Right ventricle myocardium superior (tissue), 1 donor: Measurements from ENCODE around the gene SBNO1. TPM values are rescaled to one million over a fixed set of nuclear protein-coding genes. Genes with fewer than 3 reads are reported as not detected.
"Not testable (repeated sequence)": the region's sequence is repeated elsewhere in the genome, so short reads cannot be mapped to it uniquely, and the experiment has no call there.

Experiments used
- ATAC-seq: fragments of 200-7000 bp; cut with Tn5 transposase; one replicate; pipeline ENCODE4 v1.9.1; 2020; ENCODE audit warnings: mild to moderate bottlenecking; ENCODE audit not compliant: poor library complexity
- DNase-seq: peaks from one replicate; pipeline ENCODE4 v3.0.0-alpha.2; 2020
- intact Hi-C: fragments of 100-400 bp; cut with DNase I; formaldehyde crosslinking; loops from one replicate; pipeline ENCODE4 v1.11.2; 2022
- long read RNA-seq: library from polyadenylated mRNA; unstranded; transcript quantifications from one replicate; pipeline ENCODE4 v2.0.0, GENCODE V29; 2021
- total RNA-seq: library from RNA; stranded (reverse); fragmentation: NEBNext Ultra II Directional; extraction: Animal tissue kit (Norgen Biotek cat#: 25700); gene quantifications from one replicate; pipeline ENCODE4 v1.2.1, GENCODE V29; 2021
- donor health status: DM: no; HTN: yes; CAD: no; lungs with severe emphysema.

Gene SBNO1
- total RNA-seq, result 25.3 TPM
- long read RNA-seq, full-length matches to known transcripts, result 5 of 35 reads
- long read RNA-seq, partial matches to known transcripts, result 19 of 35 reads
- long read RNA-seq, other reads (novel, unspliced or antisense), result 11 of 35 reads

DNA sequence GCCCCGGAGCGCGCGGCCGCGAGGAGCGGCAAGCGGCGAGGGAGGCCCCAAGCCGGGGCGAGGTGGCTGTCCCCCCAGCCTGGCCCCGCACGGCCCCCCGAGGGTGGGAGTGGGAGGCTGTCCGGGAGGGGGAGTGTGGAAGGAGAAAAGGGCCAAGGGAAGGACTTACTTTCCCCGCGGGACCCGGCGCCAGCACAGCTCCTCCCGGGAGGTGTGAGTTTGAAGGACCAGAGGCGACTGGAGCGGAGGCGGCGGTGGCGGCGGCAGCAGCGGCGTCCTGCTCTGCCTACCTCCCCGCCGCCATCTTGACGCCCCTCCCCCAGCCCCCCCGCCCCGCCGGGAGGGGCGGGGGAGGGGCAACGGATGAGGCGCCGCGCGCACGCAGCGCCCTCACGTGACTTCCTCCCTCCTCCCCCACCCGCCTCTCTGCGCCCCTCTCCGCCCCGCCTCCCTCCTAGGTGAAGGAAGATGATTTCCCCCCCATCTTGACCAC lies at the start of gene SBNO1:
TSS of gene SBNO1 (minus strand) at position 316 of the 493 bp plus-strand sequence. CDS start 14,406 bp downstream, outside the sequence.
- ATAC-seq, result peak; percentile 90
- peak; percentile 92 for DNase-seq
- intact Hi-C loops, result no loop called here

DNA sequence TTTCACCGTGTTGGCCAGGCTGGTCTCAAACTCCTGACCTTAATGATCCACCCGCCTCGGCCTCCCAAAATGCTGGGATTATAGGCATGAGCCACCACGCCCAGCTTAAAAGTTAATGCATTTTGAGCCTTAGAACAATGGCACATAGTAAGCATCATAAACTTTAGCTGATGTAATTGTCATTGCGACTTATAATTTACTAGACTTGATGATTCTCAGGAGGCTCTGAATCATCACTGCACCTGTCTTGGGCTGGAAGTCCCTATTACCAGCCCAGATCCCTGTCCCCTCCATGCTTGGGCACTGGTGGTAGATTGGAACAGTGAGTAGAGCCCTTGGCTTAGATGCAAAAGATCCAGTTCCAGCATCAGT lies 45.4 kb upstream of the SBNO1 start:
- DNase-seq (no peak), ATAC-seq (no peak)
- intact Hi-C loops, result no loop called here

GRCh38 chr12:123409284-123410040 lies 44.8 kb upstream of the SBNO1 start:
- intact Hi-C loops, ATAC-seq: not testable (repeated sequence)

GRCh38 chr12:123408619-123409018 lies 44.0 kb upstream of the SBNO1 start:
- intact Hi-C loops, ATAC-seq, DNase-seq: not testable (repeated sequence)

More at GRCh38 chr12:123409284-123410040, 44.8 kb upstream of the SBNO1 start:
- DNase-seq, result not testable (repeated sequence)

- DNase-seq, intact Hi-C loops, ATAC-seq: not testable (repeated sequence)
Observed at GRCh38 chr12:123407934-123408333, 43.3 kb upstream of the SBNO1 start.

DNA sequence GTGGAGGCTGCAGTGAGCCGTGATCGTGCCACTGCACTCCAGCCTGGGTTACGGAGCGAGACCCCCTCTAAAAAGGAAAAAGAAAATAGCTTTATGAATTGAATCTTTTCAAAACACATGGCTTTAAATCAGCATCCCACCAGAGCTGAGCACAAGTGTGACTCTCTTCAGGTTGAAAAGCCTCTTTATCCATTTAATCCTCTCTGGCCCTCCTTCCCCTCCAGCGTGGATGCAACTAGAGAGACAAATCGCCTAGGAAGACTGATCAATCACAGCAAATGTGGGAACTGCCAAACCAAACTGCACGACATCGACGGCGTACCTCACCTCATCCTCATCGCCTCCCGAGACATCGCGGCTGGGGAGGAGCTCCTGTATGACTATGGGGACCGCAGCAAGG lies 42.6 kb upstream of the SBNO1 start:
- ATAC-seq, DNase-seq, intact Hi-C loops: not testable (repeated sequence)

- intact Hi-C loops, result no loop called here
- ATAC-seq (no peak), DNase-seq (no peak)
Observed at GRCh38 chr12:123404581-123404980, 39.9 kb upstream of the SBNO1 start.

GRCh38 chr12:123401753-123402683 lies 37.4 kb upstream of the SBNO1 start:
- ATAC-seq (no peak), DNase-seq (no peak)
- intact Hi-C loops, result no loop called here

DNA sequence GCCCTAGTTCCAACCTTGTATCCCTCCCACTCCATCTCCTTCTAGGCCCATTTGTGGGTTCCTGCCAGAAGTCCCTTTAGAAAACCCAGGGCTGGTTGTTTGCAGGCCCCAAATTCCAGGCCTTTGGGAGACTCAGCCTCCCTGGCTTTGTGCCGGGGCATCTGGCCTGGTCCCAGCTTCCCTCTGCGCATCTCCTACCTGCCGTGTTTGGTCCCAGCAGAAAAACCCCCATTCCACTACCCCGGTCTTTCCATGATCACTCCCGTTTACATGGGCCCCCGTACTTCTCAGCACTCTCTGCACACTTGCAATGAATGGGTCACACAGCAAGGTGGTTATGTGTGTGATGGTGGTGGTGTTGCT lies 34.6 kb upstream of the SBNO1 start:
- DNase-seq (no peak), ATAC-seq (no peak)
- intact Hi-C loops, result no loop called here

GRCh38 chr12:123398550-123399254 lies 34.1 kb upstream of the SBNO1 start:
- ATAC-seq, result peak; percentile 76
- DNase-seq, result peak; percentile 78
- intact Hi-C loops, result no loop called here

- no peak for DNase-seq
- intact Hi-C loops, result no loop called here
- ATAC-seq, result no peak
Observed at GRCh38 chr12:123398177-123398549, 33.5 kb upstream of the SBNO1 start.

DNA sequence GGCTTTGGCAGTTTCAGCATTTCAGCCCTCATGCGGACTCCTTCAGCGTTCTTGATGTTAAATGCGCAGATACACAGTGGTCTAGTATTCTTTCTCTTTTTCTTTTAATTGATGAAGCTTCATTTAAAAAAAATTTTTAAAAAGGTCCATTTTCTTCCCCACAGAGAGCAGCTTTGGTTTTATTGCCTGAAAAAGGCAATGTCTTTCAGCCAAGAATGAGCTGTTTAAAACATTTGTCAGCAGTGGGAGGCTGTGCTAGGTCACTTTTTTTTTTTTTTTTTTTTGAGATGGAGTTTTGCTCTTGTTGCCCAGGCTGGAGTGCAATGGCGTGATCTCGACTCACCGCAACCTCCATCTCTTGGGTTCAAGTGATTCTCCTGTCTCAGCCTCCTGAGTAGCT lies 32.8 kb upstream of the SBNO1 start:
- ATAC-seq (no peak), DNase-seq (no peak)
- intact Hi-C loops, result no loop called here

GRCh38 chr12:123396954-123397353 lies 32.3 kb upstream of the SBNO1 start:
- intact Hi-C loops, result no loop called here
- no peak for ATAC-seq
- DNase-seq, result no peak

GRCh38 chr12:123396543-123396942 lies 31.9 kb upstream of the SBNO1 start:
- intact Hi-C loops, result no loop called here
- DNase-seq, result no peak
- no peak for ATAC-seq

DNA sequence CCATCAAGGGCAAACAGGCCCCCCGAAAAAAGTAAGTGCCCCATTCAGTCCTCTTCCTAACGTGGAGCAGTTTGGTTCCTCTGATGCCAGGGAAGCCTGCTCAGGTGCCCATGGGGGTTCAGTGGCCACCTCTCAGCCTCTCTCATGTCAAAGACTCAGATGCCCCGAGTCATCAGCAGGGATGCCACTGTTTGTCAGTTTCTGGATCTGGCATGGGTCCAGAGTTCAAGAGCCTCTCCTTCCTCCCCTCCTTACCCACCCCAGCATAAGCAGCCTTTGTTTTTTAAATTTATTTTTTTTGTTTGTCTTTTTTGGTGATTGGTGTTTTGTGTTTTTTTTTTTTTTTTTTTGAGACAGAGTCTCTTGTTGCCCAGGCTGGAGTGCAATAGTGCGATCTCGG lies 30.6 kb upstream of the SBNO1 start:
- intact Hi-C loops, result no loop called here
- DNase-seq (no peak), ATAC-seq (no peak)

DNA sequence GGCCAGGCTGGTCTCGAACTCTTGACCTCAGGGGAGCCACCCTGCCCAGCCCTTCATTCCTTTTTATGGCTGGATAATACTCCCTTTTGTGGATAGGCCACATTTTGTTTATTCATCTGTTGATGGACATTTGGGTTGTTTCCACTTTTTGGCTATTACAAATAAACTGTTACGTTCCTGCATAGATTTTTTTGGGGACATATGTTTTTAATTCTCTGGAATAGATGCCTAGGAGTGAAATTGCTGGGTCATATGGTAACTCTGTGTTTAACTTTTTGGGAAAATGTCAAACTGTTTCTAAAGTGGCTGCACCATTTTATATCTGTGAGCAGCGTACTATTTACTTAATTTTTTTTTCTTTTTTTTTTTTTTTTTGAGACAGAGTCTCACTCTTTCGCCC lies 29.1 kb upstream of the SBNO1 start:
- ATAC-seq (no peak), DNase-seq (no peak)
- intact Hi-C loops, result no loop called here

DNA sequence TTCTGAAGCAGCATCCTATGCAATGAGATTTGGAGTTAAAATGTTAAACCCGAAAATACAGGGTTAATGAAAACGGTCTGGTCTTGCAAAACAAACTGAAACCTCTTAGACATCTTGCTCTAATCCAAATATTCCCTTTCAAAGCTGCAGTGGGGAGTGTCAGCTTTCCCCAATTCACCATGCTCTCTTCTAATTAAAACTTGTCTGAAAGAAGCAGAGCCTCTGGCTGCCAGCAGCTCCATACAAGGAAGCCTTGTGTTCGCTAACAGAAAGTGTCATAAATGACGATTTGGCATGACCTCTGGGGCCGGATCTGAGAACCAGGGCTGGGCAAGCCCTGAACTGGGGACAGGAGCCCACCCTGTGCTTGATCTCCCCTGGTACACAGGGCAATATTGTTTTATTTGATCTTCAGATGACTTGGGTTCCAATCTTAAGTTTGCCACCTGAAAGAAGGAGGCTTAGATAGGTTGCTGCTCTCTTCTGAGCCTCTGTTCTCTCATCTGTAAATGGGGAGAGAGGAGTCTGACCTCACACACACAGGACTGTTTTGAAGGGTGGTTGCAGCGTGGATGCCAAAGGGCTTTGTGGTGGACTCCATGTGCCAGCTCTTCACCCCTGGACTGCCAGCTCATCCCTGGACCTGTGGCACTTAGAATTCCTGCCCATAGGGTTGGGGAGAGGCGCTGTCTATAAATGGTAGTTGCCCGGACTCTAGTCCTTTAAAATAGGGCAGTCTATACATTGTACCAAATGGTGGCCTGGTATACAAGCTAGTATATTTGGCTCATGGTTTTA lies 27.1 kb upstream of the SBNO1 start:
- intact Hi-C loops, result no loop called here
- ATAC-seq, result no peak

More for the DNA sequence above, 27.1 kb upstream of the SBNO1 start:
- DNase-seq, result no peak
